HepG2 (cell line): ENCODE results near the gene WNT2. TPM values are rescaled to one million over a fixed set of nuclear protein-coding genes. Genes with fewer than 3 reads are reported as not detected.

ENCODE experiments used
- ATAC-seq: fragments of 200-7000 bp; cut with Tn5 transposase; 3 replicates; pipeline ENCODE4 v1.9.1; 2020; ENCODE audit warnings: mild to moderate bottlenecking, moderate library complexity
- BruUV-seq: library from RNA; stranded (reverse); fragments of 400-500 nt; replicated peaks from 2 replicates; lab custom pipeline; 2021; lab: Mats Ljungman, UMichigan
- CTCF ChIA-PET: fragments of 300-600 bp; formaldehyde crosslinking; extraction: SDS; loops from one replicate; lab custom pipeline; 2021; ENCODE audit warnings: low total read pairs, inconsistent platforms, low intra/inter-chr PET ratio; lab: Yijun Ruan, JAX
- POLR2A ChIA-PET: fragments of 350-600 bp; sonication (Branson Sonifier 250); formaldehyde crosslinking; loops from one replicate; lab custom pipeline; 2020; ENCODE audit warnings: antibody characterized with exemption, inconsistent platforms; lab: Yijun Ruan, JAX
- DNase-seq: peaks from one replicate; pipeline ENCODE4 v3.0.0-alpha.2; 2015; ENCODE audit warnings: low spot score
- FAIRE-seq: peaks from 3 replicates; lab custom pipeline; 2011; peaks lifted over from hg19 to GRCh38; lab: Jason Lieb, UNC
- H2AFZ ChIP-seq: one replicate; pipeline ENCODE4 v1.6.1; 2011; ENCODE audit warnings: low read length, inconsistent platforms
- H3K27ac ChIP-seq: fragments of 300-600 bp; 3 replicates; pipeline ENCODE4 v1.8.0; 2011; ENCODE audit warnings: mixed run types, mild to moderate bottlenecking, mixed read lengths, low read length, inconsistent platforms; ENCODE audit not compliant: insufficient read depth; ENCODE audit errors: extremely low read length
- H3K27me3 ChIP-seq, 2 experiments: fragments of 200-600 bp in 1 of 2; 2 replicates in 1 of 2; 3 replicates in 1 of 2; pipeline versions ENCODE4 v1.6.0 to v1.8.0; 2011; ENCODE audit warnings: low read length in 2 of 2, mild to moderate bottlenecking in 2 of 2, moderate library complexity in 2 of 2, inconsistent platforms in 1 of 2; ENCODE audit not compliant: insufficient read depth in 2 of 2, control insufficient read depth in 1 of 2
- H3K36me3 ChIP-seq, 2 experiments: fragments of 200-600 bp in 1 of 2; replicated peaks in 1 of 2; 2 replicates in 1 of 2; 3 replicates in 1 of 2; pipeline versions ENCODE4 v1.5.1 to v1.8.0; 2011; ENCODE audit warnings: low read length in 2 of 2, inconsistent platforms in 1 of 2; ENCODE audit not compliant: insufficient read depth in 2 of 2, control insufficient read depth in 1 of 2
- H3K4me1 ChIP-seq: 2 replicates; pipeline ENCODE4 v1.5.1; 2012; ENCODE audit warnings: low read length, inconsistent platforms; ENCODE audit not compliant: insufficient read depth
- H3K4me2 ChIP-seq: 2 replicates; pipeline ENCODE4 v1.6.0; 2011; ENCODE audit warnings: low read depth, low read length, inconsistent platforms
- H3K4me3 ChIP-seq, 3 experiments: fragments of 200-600 bp in 1 of 3; sonication (generic), shearing (Covaris generic) in 1 of 3; replicated peaks in 1 of 3; 2 replicates each; pipeline ENCODE4 v1.5.1; 2011 to 2016; ENCODE audit warnings: low read length in 3 of 3, inconsistent platforms in 2 of 3, low read depth in 2 of 3, mild to moderate bottlenecking in 2 of 3, control low read depth in 1 of 3, mixed read lengths in 1 of 3; ENCODE audit not compliant: insufficient read depth in 1 of 3
- H3K79me2 ChIP-seq: one replicate; pipeline ENCODE4 v1.6.1; 2011; ENCODE audit warnings: low read length, inconsistent platforms; ENCODE audit not compliant: insufficient read depth
- H3K9ac ChIP-seq: 2 replicates; pipeline ENCODE4 v1.6.0; 2011; ENCODE audit warnings: mild to moderate bottlenecking, low read depth, low read length, inconsistent platforms; ENCODE audit not compliant: insufficient read depth
- H3K9me3 ChIP-seq: 2 replicates; pipeline ENCODE4 v1.5.1; 2012; ENCODE audit warnings: mild to moderate bottlenecking, low read length
- H4K20me1 ChIP-seq: 2 replicates; pipeline ENCODE4 v1.6.0; 2011; ENCODE audit warnings: inconsistent platforms, mild to moderate bottlenecking, low read length, moderate library complexity; ENCODE audit not compliant: insufficient read depth
- AKNA ChIP-seq: sonication (generic); formaldehyde crosslinking; IDR thresholded peaks from 2 replicates; pipeline ENCODE4 v1.4.0; 2020; ENCODE audit warnings: missing genetic modification reagents, borderline replicate concordance
- JUND ChIP-seq: sonication (generic); formaldehyde crosslinking; IDR thresholded peaks from 2 replicates; pipeline ENCODE4 v1.8.0; 2022; ENCODE audit warnings: mild to moderate bottlenecking, missing genetic modification reagents
- KDM2A ChIP-seq: sonication (generic); formaldehyde crosslinking; IDR thresholded peaks from 2 replicates; pipeline ENCODE4 v1.4.0; 2020; ENCODE audit warnings: low read depth, missing genetic modification reagents, borderline replicate concordance
- KLF16 ChIP-seq, 2 experiments: sonication (generic) in 1 of 2; formaldehyde crosslinking in 1 of 2; IDR thresholded peaks; 2 replicates each; pipeline versions ENCODE4 v1.6.1 to v1.8.0; 2016 to 2023; ENCODE audit warnings: missing genetic modification reagents in 2 of 2, missing compliant biosample characterization in 1 of 2
- MEIS1 ChIP-seq: sonication (generic); formaldehyde crosslinking; IDR thresholded peaks from 2 replicates; pipeline ENCODE4 v1.9.0; 2021; ENCODE audit warnings: mild to moderate bottlenecking, missing genetic modification reagents, moderate library complexity, borderline replicate concordance
- NCOA5 ChIP-seq: sonication (generic); formaldehyde crosslinking; IDR thresholded peaks from 2 replicates; pipeline ENCODE4 v1.4.0; 2020; ENCODE audit warnings: missing genetic modification reagents
- NFE2 ChIP-seq: sonication (generic); formaldehyde crosslinking; IDR thresholded peaks from 2 replicates; pipeline ENCODE4 v1.4.0; 2020; ENCODE audit warnings: missing genetic modification reagents
- TAF15 ChIP-seq: fragments of 200-400 bp; formaldehyde crosslinking; IDR thresholded peaks from one replicate; pipeline ENCODE4 v1.6.1; 2018; ENCODE audit warnings: mild to moderate bottlenecking, low read depth, low read length; ENCODE audit not compliant: poor library complexity, severe bottlenecking
- ZNF280D ChIP-seq: sonication (generic); formaldehyde crosslinking; IDR thresholded peaks from 2 replicates; pipeline ENCODE4 v1.5.1; 2020; ENCODE audit warnings: mild to moderate bottlenecking, missing genetic modification reagents
- ZNF724P ChIP-seq: sonication (generic); formaldehyde crosslinking; IDR thresholded peaks from 2 replicates; pipeline ENCODE4 v1.8.0; 2022; ENCODE audit warnings: missing genetic modification reagents, borderline replicate concordance
- ZNF772 ChIP-seq: sonication (generic); formaldehyde crosslinking; IDR thresholded peaks from 2 replicates; pipeline ENCODE4 v1.5.0; 2020; ENCODE audit warnings: mild to moderate bottlenecking, missing genetic modification reagents
- in situ Hi-C: cut with HindIII; loops from 2 replicates; pipeline ENCODE4 v1.10.0; 2017; ENCODE audit warnings: low pct_unique_long_range_greater_than_20kb; ENCODE audit not compliant: extremely low pct_ligation_motif_present
- intact Hi-C: fragments of 100-400 bp; cut with micrococcal nuclease; formaldehyde crosslinking; loops from one replicate; pipeline ENCODE4 v1.10.0; 2022; ENCODE audit not compliant: unreplicated experiment
- polyA plus RNA-seq, 8 experiments: library from polyadenylated mRNA; depleted of rRNA in 3 of 8; stranded (reverse) in 7 of 8; unstranded in 1 of 8; fragments of >200 nt; fragmentation: Illumina TruSeq in 4 of 8; extraction: Trizol in 4 of 8; gene quantifications; 2 replicates each; pipeline versions ENCODE4 v1.2.1 to v1.2.3, GENCODE V29; 2011 to 2016; ENCODE audit warnings: low read depth in 4 of 8, missing spikeins in 1 of 8, mixed read lengths in 1 of 8; ENCODE audit not compliant: insufficient read depth in 1 of 8
- total RNA-seq, 5 experiments: library from RNA; depleted of rRNA; stranded (reverse); fragments of >200 nt; fragmentation: Illumina TruSeq; extraction: Trizol; gene quantifications; 2 replicates each; pipeline ENCODE4 v1.2.3, GENCODE V29; 2016; ENCODE audit warnings: low read depth in 1 of 5
- TF ChIP-seq, protein P1 (sequence below): sonication (generic); formaldehyde crosslinking; IDR thresholded peaks from 2 replicates; pipeline ENCODE4 v1.5.0; 2020; ENCODE audit warnings: missing genetic modification reagents
- TF ChIP-seq, protein P2 (sequence below): sonication (generic); IDR thresholded peaks from 2 replicates; pipeline ENCODE4 v1.6.1; 2016; ENCODE audit warnings: low read depth, borderline replicate concordance

Gene WNT2
- total and polyA plus RNA-seq, 2 of the 13 experiments (the other 11 are each of a cell fraction or from before 2014, with no cell fraction given), result not detected

DNA sequence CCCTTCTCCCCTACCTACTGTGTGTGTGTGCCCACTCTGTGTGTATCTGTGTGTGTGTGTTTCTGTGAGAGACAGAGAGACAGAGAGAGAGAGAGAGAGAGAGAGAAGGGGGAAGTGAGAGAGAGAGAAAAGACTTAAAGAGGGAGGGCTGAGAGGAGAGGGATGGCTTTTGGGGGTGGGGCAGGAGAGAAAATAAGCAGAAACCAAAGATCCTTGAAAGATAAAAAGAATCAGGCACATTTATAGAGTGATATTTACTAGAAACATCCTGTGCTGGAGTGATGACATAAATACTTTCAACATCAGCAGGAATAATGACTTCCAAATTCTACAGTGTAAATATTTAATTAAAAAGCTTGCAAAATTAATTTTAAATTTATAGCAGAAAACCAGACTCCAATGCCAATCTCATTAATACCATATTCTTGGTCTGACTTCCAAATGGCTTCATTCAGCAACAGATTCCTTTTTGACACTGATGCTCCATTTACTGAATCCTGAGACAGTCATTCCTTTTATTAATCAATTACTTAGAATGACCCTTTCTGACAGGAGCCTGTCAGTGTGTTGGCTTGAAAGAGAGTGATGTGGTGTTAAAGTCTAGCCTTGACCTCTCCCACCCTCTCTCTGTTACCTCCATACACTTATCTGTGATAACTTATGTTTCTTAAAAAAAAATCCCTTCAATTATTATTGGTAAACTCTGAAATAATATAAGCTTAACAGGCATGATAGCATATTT is 41.7 kb upstream of the WNT2 start:
- BruUV-seq, result no TSS peak
- CTCF ChIA-PET, result no interaction called here
- TF ChIP-seq TAF15 (no peak), NCOA5 (CRISPR knock-in tag) (no peak), NFE2 (CRISPR knock-in tag) (no peak), KDM2A (no peak), KLF16 (CRISPR knock-in tag; IDR thresholded peaks at IDR 0.05) (no peak), MEIS1 (no peak), ZNF724P (no peak), AKNA (no peak), ZNF280D (no peak), ZNF772 (CRISPR knock-in tag) (no peak), JUND (CRISPR knock-in tag) (no peak)
- TF ChIP-seq, protein P1, sequence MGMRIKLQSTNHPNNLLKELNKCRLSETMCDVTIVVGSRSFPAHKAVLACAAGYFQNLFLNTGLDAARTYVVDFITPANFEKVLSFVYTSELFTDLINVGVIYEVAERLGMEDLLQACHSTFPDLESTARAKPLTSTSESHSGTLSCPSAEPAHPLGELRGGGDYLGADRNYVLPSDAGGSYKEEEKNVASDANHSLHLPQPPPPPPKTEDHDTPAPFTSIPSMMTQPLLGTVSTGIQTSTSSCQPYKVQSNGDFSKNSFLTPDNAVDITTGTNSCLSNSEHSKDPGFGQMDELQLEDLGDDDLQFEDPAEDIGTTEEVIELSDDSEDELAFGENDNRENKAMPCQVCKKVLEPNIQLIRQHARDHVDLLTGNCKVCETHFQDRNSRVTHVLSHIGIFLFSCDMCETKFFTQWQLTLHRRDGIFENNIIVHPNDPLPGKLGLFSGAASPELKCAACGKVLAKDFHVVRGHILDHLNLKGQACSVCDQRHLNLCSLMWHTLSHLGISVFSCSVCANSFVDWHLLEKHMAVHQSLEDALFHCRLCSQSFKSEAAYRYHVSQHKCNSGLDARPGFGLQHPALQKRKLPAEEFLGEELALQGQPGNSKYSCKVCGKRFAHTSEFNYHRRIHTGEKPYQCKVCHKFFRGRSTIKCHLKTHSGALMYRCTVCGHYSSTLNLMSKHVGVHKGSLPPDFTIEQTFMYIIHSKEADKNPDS (CRISPR knock-in tag), result no peak
- TF ChIP-seq, protein P2, sequence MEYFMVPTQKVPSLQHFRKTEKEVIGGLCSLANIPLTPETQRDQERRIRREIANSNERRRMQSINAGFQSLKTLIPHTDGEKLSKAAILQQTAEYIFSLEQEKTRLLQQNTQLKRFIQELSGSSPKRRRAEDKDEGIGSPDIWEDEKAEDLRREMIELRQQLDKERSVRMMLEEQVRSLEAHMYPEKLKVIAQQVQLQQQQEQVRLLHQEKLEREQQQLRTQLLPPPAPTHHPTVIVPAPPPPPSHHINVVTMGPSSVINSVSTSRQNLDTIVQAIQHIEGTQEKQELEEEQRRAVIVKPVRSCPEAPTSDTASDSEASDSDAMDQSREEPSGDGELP, result no peak

More for the DNA sequence above, 41.7 kb upstream of the WNT2 start:
- Histone ChIP-seq H2AFZ (no peak overlapping the region), H3K36me3 (no peaks in the 10 kb centered on the region), H3K4me3 (no peak overlapping the region), H3K9ac (no peak overlapping the region), H4K20me1 (no peaks in the 10 kb centered on the region), H3K27ac (no peak overlapping the region), H3K4me2 (no peak overlapping the region), H3K4me1 (no peaks in the 10 kb centered on the region), H3K9me3 (no peaks in the 10 kb centered on the region), H3K27me3 (no peaks in the 10 kb centered on the region; a peak in 1 of 5 replicates), H3K79me2 (no peaks in the 10 kb centered on the region)
- POLR2A ChIA-PET, result no interaction called here
- intact Hi-C loops, result no loop called here
- DNase-seq (no peak), ATAC-seq (no peak), FAIRE-seq (no peak)
- in situ Hi-C loops, result no loop called here
